Osteocyte (in vitro differentiated cells): ENCODE results near the gene PPDPF. TPM values are rescaled to one million over a fixed set of nuclear protein-coding genes. Genes with fewer than 3 reads are reported as not detected.
"Not testable (repeated sequence)": the region's sequence is repeated elsewhere in the genome, so short reads cannot be mapped to it uniquely, and the experiment has no call there.

ENCODE experiments used
- DNase-seq: peaks from one replicate; pipeline ENCODE4 v3.0.0; 2021; ENCODE audit warnings: mixed read lengths; ENCODE audit not compliant: unreplicated experiment; ENCODE audit errors: extremely low spot score
- H3K27ac Mint-ChIP-seq: one replicate; pipeline ENCODE4 v1.8.0; 2021; ENCODE audit warnings: mild to moderate bottlenecking, mixed read lengths; ENCODE audit not compliant: unreplicated experiment
- H3K27me3 Mint-ChIP-seq: one replicate; pipeline ENCODE4 v1.8.0; 2021; ENCODE audit warnings: mixed read lengths; ENCODE audit not compliant: unreplicated experiment
- H3K36me3 Mint-ChIP-seq: one replicate; pipeline ENCODE4 v1.8.0; 2021; ENCODE audit warnings: mixed read lengths; ENCODE audit not compliant: unreplicated experiment
- H3K4me1 Mint-ChIP-seq: one replicate; pipeline ENCODE4 v1.8.0; 2021; ENCODE audit warnings: mixed read lengths; ENCODE audit not compliant: unreplicated experiment
- H3K4me3 Mint-ChIP-seq: one replicate; pipeline ENCODE4 v1.8.0; 2021; ENCODE audit warnings: mild to moderate bottlenecking, moderate library complexity, mixed read lengths; ENCODE audit not compliant: unreplicated experiment
- H3K9me3 Mint-ChIP-seq: one replicate; pipeline ENCODE4 v1.8.0; 2021; ENCODE audit warnings: mixed read lengths; ENCODE audit not compliant: unreplicated experiment
- CTCF ChIP-seq: fragments of 200-600 bp; sonication (generic); IDR thresholded peaks from 2 replicates; pipeline ENCODE4 v1.5.0; 2021; ENCODE audit warnings: antibody characterized with exemption, mild to moderate bottlenecking, moderate library complexity
- total RNA-seq: library from RNA; stranded (reverse); gene quantifications from 2 replicates; pipeline ENCODE4 v1.2.1, GENCODE V29; 2021

The PPDPF gene
- total RNA-seq, 1 donor from 2014 or later = 239 TPM

GRCh38 chr20:63505723-63506122 is 14.8 kb upstream of the PPDPF start:
- no peak for TF ChIP-seq CTCF
- no peaks in the 10 kb centered on the region for H3K36me3 Mint-ChIP-seq
- no peak overlapping the region for H3K27ac Mint-ChIP-seq
- H3K4me3 Mint-ChIP-seq = no peak overlapping the region
- peaks cover 38% of the 10 kb centered on the region for H3K27me3 Mint-ChIP-seq
- no peak for DNase-seq
- peaks cover 5% of the 10 kb centered on the region for H3K9me3 Mint-ChIP-seq
- H3K4me1 Mint-ChIP-seq = no peaks in the 10 kb centered on the region

DNA sequence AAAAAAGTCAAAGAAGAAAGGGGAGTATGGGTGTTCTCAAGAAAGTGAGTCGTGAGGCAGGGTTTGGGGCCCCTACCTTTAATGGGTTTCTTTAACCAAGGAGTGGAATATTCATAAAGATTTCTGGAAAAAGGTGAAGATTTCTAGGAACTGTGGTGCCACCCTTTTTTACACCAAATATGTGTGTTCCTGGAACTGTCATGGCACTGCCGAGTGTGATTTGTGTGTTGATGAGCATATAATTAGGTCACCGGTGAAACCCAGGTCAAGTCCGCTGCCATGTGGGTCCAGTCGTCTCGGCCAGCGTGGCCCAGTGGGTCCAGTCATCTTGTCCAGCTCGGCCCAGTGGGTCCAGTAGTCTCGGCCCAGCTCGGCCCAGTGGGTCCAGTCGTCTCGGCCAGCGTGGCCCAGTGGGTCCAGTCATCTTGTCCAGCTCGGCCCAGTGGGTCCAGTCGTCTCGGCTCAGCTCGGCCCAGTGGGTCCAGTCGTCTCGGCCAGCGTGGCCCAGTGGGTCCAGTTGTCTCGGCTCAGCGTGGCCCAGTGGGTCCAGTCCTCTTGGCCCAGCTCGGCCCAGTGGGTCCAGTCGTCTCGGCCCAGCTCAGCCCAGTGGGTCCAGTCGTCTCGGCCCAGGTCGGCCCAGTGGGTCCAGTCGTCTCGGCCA is 13.4 kb upstream of the PPDPF start:
- Mint-ChIP-seq H3K27ac (no peak overlapping the region), H3K4me3 (no peak overlapping the region), H3K4me1 (no peaks in the 10 kb centered on the region), H3K36me3 (no peaks in the 10 kb centered on the region), H3K27me3 (peaks cover 43% of the 10 kb centered on the region), H3K9me3 (peaks cover 5% of the 10 kb centered on the region)
- no peak for TF ChIP-seq CTCF
- no peak for DNase-seq

- no peaks in the 10 kb centered on the region for H3K36me3 Mint-ChIP-seq
- no peaks in the 10 kb centered on the region for H3K4me1 Mint-ChIP-seq
- peaks cover 48% of the 10 kb centered on the region for H3K27me3 Mint-ChIP-seq
- no peak for DNase-seq
- H3K27ac Mint-ChIP-seq = no peak overlapping the region
- no peak overlapping the region for H3K4me3 Mint-ChIP-seq
- no peak for TF ChIP-seq CTCF
- peaks cover 5% of the 10 kb centered on the region for H3K9me3 Mint-ChIP-seq
Observed at GRCh38 chr20:63508072-63508768, 12.3 kb upstream of the PPDPF start.

- H3K4me1 Mint-ChIP-seq = no peaks in the 10 kb centered on the region
- H3K27me3 Mint-ChIP-seq = peaks cover 49% of the 10 kb centered on the region
- H3K9me3 Mint-ChIP-seq = peaks cover 5% of the 10 kb centered on the region
- no peak for DNase-seq
- H3K4me3 Mint-ChIP-seq = no peak overlapping the region
- H3K36me3 Mint-ChIP-seq = no peaks in the 10 kb centered on the region
- no peak overlapping the region for H3K27ac Mint-ChIP-seq
- no peak for TF ChIP-seq CTCF
Observed at GRCh38 chr20:63509088-63509564, 11.4 kb upstream of the PPDPF start.

GRCh38 chr20:63513207-63513606 is 7.4 kb upstream of the PPDPF start:
- Mint-ChIP-seq H3K27me3 (peaks cover 37% of the 10 kb centered on the region), H3K36me3 (no peaks in the 10 kb centered on the region), H3K27ac (no peak overlapping the region), H3K9me3 (no peaks in the 10 kb centered on the region), H3K4me3 (no peak overlapping the region), H3K4me1 (no peaks in the 10 kb centered on the region)
- DNase-seq = no peak
- TF ChIP-seq CTCF = no peak

GRCh38 chr20:63514520-63514919 is 6.0 kb upstream of the PPDPF start:
- H3K36me3 Mint-ChIP-seq, H3K27ac Mint-ChIP-seq, DNase-seq, H3K4me1 Mint-ChIP-seq, H3K9me3 Mint-ChIP-seq, H3K4me3 Mint-ChIP-seq: not testable (repeated sequence)
- peaks cover 30% of the 10 kb centered on the region for H3K27me3 Mint-ChIP-seq
